K562 (cell line): ENCODE data around the gene CSNK1D. TPM values are rescaled to one million over a fixed set of nuclear protein-coding genes. Genes with fewer than 3 reads are reported as not detected.

Experiments used
- CHCHD3 ChIP-seq: fragments of 250-450 bp; sonication (Bioruptor Pico); IDR thresholded peaks from 2 replicates; pipeline ENCODE4 v2.1.2; 2022; ENCODE audit warnings: mild to moderate bottlenecking
- ESRRA ChIP-seq: fragments of 450-650 bp; IDR thresholded peaks from 2 replicates; pipeline ENCODE4 v1.6.1; 2014; ENCODE audit warnings: low read depth, mild to moderate bottlenecking, moderate library complexity, borderline replicate concordance
- HDAC2 ChIP-seq: fragments of 450-650 bp; IDR thresholded peaks from 2 replicates; pipeline ENCODE4 v1.6.1; 2016; ENCODE audit warnings: mild to moderate bottlenecking
- HDAC3 ChIP-seq: fragments of 450-650 bp; IDR thresholded peaks from 2 replicates; pipeline ENCODE4 v1.6.1; 2018; ENCODE audit warnings: borderline replicate concordance, mild to moderate bottlenecking, moderate library complexity; ENCODE audit not compliant: partially characterized antibody
- KLF13 ChIP-seq: fragments of 450-650 bp; IDR thresholded peaks from 2 replicates; pipeline ENCODE4 v1.6.1; 2016; ENCODE audit warnings: missing genetic modification characterization, low read depth, mild to moderate bottlenecking, missing compliant biosample characterization, moderate library complexity, borderline replicate concordance
- NCOA6 ChIP-seq: fragments of 450-650 bp; IDR thresholded peaks from 2 replicates; pipeline ENCODE4 v1.6.1; 2017; ENCODE audit warnings: mild to moderate bottlenecking
- NR0B1 ChIP-seq: fragments of 450-650 bp; IDR thresholded peaks from one replicate; pipeline ENCODE4 v1.6.1; 2018; ENCODE audit warnings: mild to moderate bottlenecking, moderate library complexity; ENCODE audit not compliant: partially characterized antibody
- PYGO2 ChIP-seq: fragments of 450-650 bp; IDR thresholded peaks from 2 replicates; pipeline ENCODE4 v1.6.1; 2016; ENCODE audit warnings: mild to moderate bottlenecking, missing genetic modification characterization, moderate library complexity, missing compliant biosample characterization
- RBBP5 ChIP-seq: fragments of 200-600 bp; sonication (generic); IDR thresholded peaks from 2 replicates; pipeline ENCODE4 v1.6.1; 2012; ENCODE audit warnings: borderline replicate concordance, mild to moderate bottlenecking, low read length, control low read depth, inconsistent platforms; ENCODE audit not compliant: insufficient read depth, poor library complexity, severe bottlenecking
- SIN3A ChIP-seq, 2 experiments: fragments of 150-350 bp in 1 of 2; IDR thresholded peaks; 2 replicates each; pipeline ENCODE4 v1.6.1; 2011 to 2016; ENCODE audit warnings: borderline replicate concordance in 2 of 2, low read depth in 2 of 2, low read length in 2 of 2, mild to moderate bottlenecking in 2 of 2, moderate library complexity in 2 of 2; ENCODE audit not compliant: control insufficient read depth in 1 of 2
- SMARCA5 ChIP-seq: fragments of 450-650 bp; IDR thresholded peaks from 2 replicates; pipeline ENCODE4 v1.6.1; 2016
- YBX1 ChIP-seq: fragments of 450-650 bp; IDR thresholded peaks from 2 replicates; pipeline ENCODE4 v1.7.1; 2016; ENCODE audit warnings: mild to moderate bottlenecking
- ZKSCAN8 ChIP-seq: fragments of 200-800 bp; sonication (Bioruptor generic); IDR thresholded peaks from 2 replicates; pipeline ENCODE4 v1.6.1; 2016; ENCODE audit warnings: missing genetic modification characterization, missing compliant biosample characterization
- ZNF174 ChIP-seq: fragments of 250-450 bp; sonication (Bioruptor Pico); IDR thresholded peaks from 2 replicates; pipeline ENCODE4 v1.4.0; 2020; ENCODE audit warnings: mild to moderate bottlenecking
- ZNF395 ChIP-seq: fragments of 200-800 bp; sonication (Bioruptor generic); IDR thresholded peaks from 2 replicates; pipeline ENCODE4 v1.6.1; 2017; ENCODE audit warnings: missing genetic modification characterization, missing compliant biosample characterization
- polyA plus RNA-seq, 8 experiments: library from polyadenylated mRNA; depleted of rRNA in 4 of 8; stranded (reverse) in 5 of 8; unstranded in 3 of 8; fragments of >200 nt; fragmentation: Nextera tagmentation in 2 of 8; fragmentation: Illumina TruSeq in 1 of 8; extraction: Ambion mirVana in 2 of 8; extraction: Trizol in 1 of 8; gene quantifications; 2 replicates each; pipeline versions ENCODE4 v1.2.1 to v1.2.3, GENCODE V29; 2011 to 2014; ENCODE audit warnings: inconsistent platforms in 1 of 8, missing spikeins in 1 of 8
- total RNA-seq, 7 experiments: library from RNA; depleted of rRNA in 6 of 7; stranded (reverse); fragments of >200 nt in 6 of 7; fragmentation: Illumina TruSeq in 2 of 7; extraction: Trizol in 2 of 7; gene quantifications; 2 replicates each; pipeline versions ENCODE4 v1.2.1 to v1.2.3, GENCODE V29; 2011 to 2021; ENCODE audit warnings: low replicate concordance in 1 of 7
- TF ChIP-seq, protein P1 (sequence below): fragments of 250-450 bp; sonication (Bioruptor Pico); IDR thresholded peaks from 2 replicates; pipeline ENCODE4 v1.8.0; 2021; ENCODE audit warnings: moderate library complexity, mild to moderate bottlenecking, inconsistent platforms
- TF ChIP-seq, protein P2 (sequence below): sonication (generic); IDR thresholded peaks from 2 replicates; pipeline ENCODE4 v1.6.1; 2016
- TF ChIP-seq, protein P3 (sequence below): fragments of 450-650 bp; conservative IDR thresholded peaks from 2 replicates; pipeline ENCODE4 v1.6.1; 2016; ENCODE audit warnings: missing genetic modification characterization, low read depth, mild to moderate bottlenecking, missing compliant biosample characterization, moderate library complexity
- TF ChIP-seq, protein P4 (sequence below), 2 experiments: fragments of 450-650 bp in 1 of 2; sonication (generic) in 1 of 2; formaldehyde crosslinking in 1 of 2; IDR thresholded peaks in 1 of 2; conservative IDR thresholded peaks in 1 of 2; 2 replicates each; pipeline versions ENCODE4 v1.6.1 to v1.8.1; 2016 to 2023; ENCODE audit warnings: mild to moderate bottlenecking in 2 of 2, moderate library complexity in 2 of 2, inconsistent platforms in 1 of 2, missing genetic modification reagents in 1 of 2

The CSNK1D gene
- total and polyA plus RNA-seq, 9 of the 15 experiments (the other 6 are each of a cell fraction or from before 2014, with no cell fraction given), result 6.5 to 133 (median 41.3) TPM

DNA sequence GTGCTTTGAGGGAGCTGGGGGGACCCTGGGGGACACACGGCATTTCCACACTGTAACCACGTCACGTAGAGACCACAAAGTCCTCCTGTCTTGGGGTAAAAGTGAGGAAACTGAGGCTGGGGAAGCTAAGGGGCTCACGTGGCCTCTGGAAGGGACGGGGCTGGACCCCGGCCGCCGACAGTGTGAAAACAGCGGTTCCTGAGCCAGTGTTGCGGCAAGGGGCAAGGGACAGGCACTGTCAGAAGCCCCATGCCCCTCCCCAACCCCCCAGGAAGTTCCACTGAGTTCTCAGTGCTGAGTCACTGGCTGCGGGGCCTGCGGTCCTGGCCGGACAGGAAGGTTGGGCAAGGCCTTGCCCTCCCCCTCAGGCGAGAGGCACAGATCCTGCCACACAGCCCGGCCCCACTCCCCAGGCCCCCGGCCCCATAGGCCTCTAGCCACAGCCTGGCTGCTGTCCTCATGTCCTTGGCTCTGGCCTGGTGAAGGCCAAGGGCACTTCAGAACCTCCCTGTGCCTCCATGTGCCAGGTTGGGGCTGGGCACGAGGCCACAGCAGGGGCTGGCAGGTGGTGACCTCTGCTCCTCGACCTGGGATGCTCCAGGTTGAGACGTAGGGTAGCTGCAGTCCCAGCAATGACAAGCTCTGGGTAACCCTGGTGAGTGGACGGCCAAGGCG is 55.8 kb downstream of the CSNK1D start (continued):
- TF ChIP-seq, protein P1, sequence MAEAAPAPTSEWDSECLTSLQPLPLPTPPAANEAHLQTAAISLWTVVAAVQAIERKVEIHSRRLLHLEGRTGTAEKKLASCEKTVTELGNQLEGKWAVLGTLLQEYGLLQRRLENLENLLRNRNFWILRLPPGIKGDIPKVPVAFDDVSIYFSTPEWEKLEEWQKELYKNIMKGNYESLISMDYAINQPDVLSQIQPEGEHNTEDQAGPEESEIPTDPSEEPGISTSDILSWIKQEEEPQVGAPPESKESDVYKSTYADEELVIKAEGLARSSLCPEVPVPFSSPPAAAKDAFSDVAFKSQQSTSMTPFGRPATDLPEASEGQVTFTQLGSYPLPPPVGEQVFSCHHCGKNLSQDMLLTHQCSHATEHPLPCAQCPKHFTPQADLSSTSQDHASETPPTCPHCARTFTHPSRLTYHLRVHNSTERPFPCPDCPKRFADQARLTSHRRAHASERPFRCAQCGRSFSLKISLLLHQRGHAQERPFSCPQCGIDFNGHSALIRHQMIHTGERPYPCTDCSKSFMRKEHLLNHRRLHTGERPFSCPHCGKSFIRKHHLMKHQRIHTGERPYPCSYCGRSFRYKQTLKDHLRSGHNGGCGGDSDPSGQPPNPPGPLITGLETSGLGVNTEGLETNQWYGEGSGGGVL (CRISPR knock-in tag), result no peak
- no peak for TF ChIP-seq ESRRA
- TF ChIP-seq, protein P2, sequence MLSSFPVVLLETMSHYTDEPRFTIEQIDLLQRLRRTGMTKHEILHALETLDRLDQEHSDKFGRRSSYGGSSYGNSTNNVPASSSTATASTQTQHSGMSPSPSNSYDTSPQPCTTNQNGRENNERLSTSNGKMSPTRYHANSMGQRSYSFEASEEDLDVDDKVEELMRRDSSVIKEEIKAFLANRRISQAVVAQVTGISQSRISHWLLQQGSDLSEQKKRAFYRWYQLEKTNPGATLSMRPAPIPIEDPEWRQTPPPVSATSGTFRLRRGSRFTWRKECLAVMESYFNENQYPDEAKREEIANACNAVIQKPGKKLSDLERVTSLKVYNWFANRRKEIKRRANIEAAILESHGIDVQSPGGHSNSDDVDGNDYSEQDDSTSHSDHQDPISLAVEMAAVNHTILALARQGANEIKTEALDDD, result no peak
- TF ChIP-seq RBBP5, result no peak
- TF ChIP-seq, protein P3, sequence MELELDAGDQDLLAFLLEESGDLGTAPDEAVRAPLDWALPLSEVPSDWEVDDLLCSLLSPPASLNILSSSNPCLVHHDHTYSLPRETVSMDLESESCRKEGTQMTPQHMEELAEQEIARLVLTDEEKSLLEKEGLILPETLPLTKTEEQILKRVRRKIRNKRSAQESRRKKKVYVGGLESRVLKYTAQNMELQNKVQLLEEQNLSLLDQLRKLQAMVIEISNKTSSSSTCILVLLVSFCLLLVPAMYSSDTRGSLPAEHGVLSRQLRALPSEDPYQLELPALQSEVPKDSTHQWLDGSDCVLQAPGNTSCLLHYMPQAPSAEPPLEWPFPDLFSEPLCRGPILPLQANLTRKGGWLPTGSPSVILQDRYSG, result no peak
- no peak for TF ChIP-seq CHCHD3 (CRISPR knock-in tag)
- TF ChIP-seq HDAC3, result no peak
- peak; percentile 36; the same call in 1 of the 2 replicates for TF ChIP-seq ZKSCAN8 (CRISPR knock-in tag)
- no peak for TF ChIP-seq HDAC2
- TF ChIP-seq ZNF395 (CRISPR knock-in tag), result peak; percentile 94
- no peak for TF ChIP-seq ZNF174 (CRISPR knock-in tag)
- TF ChIP-seq SIN3A (IDR thresholded peaks at IDR 0.05; ENCODE audit: borderline replicate concordance in 2 of 2, control insufficient read depth in 1 of 2, low read depth in 2 of 2, low read length in 2 of 2), result no peak
- no peak for TF ChIP-seq YBX1
- no peak for TF ChIP-seq SMARCA5
- no peak for TF ChIP-seq NR0B1
- TF ChIP-seq, protein P4, sequence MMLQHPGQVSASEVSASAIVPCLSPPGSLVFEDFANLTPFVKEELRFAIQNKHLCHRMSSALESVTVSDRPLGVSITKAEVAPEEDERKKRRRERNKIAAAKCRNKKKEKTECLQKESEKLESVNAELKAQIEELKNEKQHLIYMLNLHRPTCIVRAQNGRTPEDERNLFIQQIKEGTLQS (IDR thresholded peaks at IDR 0.05), result peak; percentile 35; the same call in 1 of the 2 replicates
- TF ChIP-seq, protein P4 (CRISPR knock-in tag; conservative IDR thresholded peaks at IDR 0.05), result no peak
- no peak for TF ChIP-seq NCOA6
- TF ChIP-seq KLF13 (tag), result no peak
- no peak; the same call in 1 of the 2 replicates for TF ChIP-seq PYGO2 (tag)
